Right lobe of liver (tissue), 4 donors: ENCODE results near the gene VPS37D.

Experiments
- POLR2A ChIP-seq: fragments of 450-650 bp; IDR thresholded peaks from one replicate; pipeline ENCODE4 v1.6.1; 2017; ENCODE audit warnings: antibody characterized with exemption, mild to moderate bottlenecking
- TF ChIP-seq, protein P1 (sequence below), 4 donors: fragments of 200-600 bp in 3 of 4; fragments of 450-650 bp in 1 of 4; IDR thresholded peaks; one replicate each; pipeline versions ENCODE4 v1.5.1 to v1.8.0; 2016 to 2022; ENCODE audit warnings: antibody characterized with exemption in 4 of 4, mild to moderate bottlenecking in 2 of 4
- donor health status: DM: no; HTN: no; CAD: no.
- donor health status: DM: no; HTN: no; CAD: no.
- donor health status: DM: no; HTN: yes; CAD: no.

DNA sequence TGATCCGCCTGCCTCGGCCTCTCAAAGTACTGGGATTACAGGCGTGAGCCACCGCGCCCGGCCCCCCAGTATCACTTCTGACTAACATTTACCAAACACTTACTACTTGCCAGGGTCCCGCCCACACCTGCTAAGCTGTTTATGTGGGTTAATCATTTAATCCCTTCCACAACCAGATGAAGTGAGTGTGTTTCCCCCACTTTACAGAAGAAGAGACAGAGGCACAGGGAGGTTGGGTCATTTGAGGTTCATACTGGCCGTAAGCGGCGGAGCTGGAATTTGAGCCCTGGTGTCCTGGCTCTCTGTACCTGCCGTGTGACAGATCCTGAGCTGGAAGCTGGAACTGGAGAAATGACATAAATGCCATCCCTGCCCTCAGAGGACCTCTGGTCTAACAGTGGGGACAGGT, 15.1 kb upstream of the VPS37D start:
- TF ChIP-seq, protein P1, sequence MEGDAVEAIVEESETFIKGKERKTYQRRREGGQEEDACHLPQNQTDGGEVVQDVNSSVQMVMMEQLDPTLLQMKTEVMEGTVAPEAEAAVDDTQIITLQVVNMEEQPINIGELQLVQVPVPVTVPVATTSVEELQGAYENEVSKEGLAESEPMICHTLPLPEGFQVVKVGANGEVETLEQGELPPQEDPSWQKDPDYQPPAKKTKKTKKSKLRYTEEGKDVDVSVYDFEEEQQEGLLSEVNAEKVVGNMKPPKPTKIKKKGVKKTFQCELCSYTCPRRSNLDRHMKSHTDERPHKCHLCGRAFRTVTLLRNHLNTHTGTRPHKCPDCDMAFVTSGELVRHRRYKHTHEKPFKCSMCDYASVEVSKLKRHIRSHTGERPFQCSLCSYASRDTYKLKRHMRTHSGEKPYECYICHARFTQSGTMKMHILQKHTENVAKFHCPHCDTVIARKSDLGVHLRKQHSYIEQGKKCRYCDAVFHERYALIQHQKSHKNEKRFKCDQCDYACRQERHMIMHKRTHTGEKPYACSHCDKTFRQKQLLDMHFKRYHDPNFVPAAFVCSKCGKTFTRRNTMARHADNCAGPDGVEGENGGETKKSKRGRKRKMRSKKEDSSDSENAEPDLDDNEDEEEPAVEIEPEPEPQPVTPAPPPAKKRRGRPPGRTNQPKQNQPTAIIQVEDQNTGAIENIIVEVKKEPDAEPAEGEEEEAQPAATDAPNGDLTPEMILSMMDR (IDR thresholded peaks at IDR 0.05): no peak
- no peak for TF ChIP-seq POLR2A
